ENCODE measurements around the gene SLC20A1.
"Not testable (repeated sequence)": the region's sequence is repeated elsewhere in the genome, so short reads cannot be mapped to it uniquely, and the experiment has no call there.

The SLC20A1 gene

DNA sequence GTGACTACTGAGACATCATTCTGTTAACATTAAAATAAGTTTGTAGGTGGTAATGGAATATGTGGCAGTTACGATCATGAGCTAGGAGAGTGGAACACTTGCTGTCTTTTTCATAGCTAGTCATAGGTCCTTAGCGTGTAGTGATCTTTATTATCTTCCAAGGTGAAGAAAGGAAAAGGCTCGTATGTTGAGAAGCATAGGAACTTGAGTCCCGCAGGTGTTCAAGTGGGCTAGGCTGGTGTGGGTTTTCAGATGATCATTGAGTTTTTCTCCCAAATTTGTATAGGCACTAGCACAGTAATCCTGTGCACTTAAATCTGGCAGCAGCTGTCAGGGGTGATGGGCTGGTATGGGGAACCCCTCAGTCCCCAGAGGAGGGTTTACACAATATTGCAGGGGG, 10.9 kb downstream of the SLC20A1 start:
- Mint-ChIP-seq H3K27me3 (no peaks in the 10 kb centered on the region), H3K36me3 (peaks cover 30% of the 10 kb centered on the region), H3K4me3 (no peak overlapping the region), H3K4me1 (peaks cover 61% of the 10 kb centered on the region), H3K9me3 (no peaks in the 10 kb centered on the region), H3K27ac (no peak overlapping the region)

DNA sequence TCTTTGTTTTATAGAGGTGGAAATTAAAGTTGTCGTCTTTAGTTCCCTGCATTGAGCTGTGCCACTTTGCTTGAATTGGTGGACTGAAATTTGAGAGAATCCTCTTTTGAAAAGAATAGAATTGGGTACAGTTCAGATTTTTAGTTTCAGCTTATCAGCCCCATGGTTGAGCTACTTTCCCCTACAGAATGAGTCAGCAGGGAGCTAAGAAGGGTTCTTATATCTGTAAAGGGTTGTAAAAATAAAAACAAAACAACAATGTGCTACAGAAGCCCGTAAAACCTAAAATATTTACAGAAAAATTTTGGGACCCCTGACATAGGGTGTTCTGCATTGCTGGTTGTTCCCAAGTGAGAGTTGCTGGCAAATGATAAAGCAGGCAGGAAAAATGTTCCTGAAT, 12.6 kb downstream of the SLC20A1 start:
- Mint-ChIP-seq H3K27me3 (no peaks in the 10 kb centered on the region), H3K36me3 (peaks cover 28% of the 10 kb centered on the region), H3K4me1 (peaks cover 55% of the 10 kb centered on the region), H3K27ac (peak overlapping the region; percentile 35), H3K9me3 (no peaks in the 10 kb centered on the region), H3K4me3 (no peak overlapping the region)

DNA sequence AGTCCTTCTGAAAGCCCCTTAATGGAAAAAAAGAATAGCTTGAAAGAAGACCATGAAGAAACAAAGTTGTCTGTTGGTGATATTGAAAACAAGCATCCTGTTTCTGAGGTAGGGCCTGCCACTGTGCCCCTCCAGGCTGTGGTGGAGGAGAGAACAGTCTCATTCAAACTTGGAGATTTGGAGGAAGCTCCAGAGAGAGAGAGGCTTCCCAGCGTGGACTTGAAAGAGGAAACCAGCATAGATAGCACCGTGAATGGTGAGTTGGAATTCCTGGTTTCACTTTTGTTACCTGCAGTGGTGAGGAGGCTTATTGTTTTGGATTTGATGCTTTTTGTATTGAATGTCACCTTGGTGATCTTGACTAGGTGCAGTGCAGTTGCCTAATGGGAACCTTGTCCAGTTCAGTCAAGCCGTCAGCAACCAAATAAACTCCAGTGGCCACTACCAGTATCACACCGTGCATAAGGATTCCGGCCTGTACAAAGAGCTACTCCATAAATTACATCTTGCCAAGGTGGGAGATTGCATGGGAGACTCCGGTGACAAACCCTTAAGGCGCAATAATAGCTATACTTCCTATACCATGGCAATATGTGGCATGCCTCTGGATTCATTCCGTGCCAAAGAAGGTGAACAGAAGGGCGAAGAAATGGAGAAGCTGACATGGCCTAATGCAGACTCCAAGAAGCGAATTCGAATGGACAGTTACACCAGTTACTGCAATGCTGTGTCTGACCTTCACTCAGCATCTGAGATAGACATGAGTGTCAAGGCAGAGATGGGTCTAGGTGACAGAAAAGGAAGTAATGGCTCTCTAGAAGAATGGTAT, 13.3 kb downstream of the SLC20A1 start:
- no peak overlapping the region for H3K27ac Mint-ChIP-seq
- H3K4me1 Mint-ChIP-seq, result peaks cover 55% of the 10 kb centered on the region
- no peaks in the 10 kb centered on the region for H3K27me3 Mint-ChIP-seq
- peaks cover 26% of the 10 kb centered on the region for H3K36me3 Mint-ChIP-seq
- H3K9me3 Mint-ChIP-seq, result no peaks in the 10 kb centered on the region
- H3K4me3 Mint-ChIP-seq, result no peak overlapping the region

DNA sequence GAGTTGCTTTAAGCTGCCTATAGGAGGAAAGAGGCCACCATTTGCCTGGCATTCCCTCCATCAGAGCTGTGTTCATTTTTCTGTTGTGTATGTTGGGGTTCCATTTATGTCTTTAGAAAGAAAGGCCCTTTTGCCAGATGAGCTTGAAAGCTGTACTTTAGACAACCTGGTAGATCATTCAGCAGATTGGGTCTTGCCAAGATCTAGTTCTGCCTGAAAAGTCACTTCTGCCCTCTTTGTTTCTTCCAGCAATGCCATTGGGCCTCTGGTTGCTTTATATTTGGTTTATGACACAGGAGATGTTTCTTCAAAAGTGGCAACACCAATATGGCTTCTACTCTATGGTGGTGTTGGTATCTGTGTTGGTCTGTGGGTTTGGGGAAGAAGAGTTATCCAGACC, 14.4 kb downstream of the SLC20A1 start:
- H3K4me1 Mint-ChIP-seq, result peaks cover 55% of the 10 kb centered on the region
- no peaks in the 10 kb centered on the region for H3K27me3 Mint-ChIP-seq
- peaks cover 28% of the 10 kb centered on the region for H3K36me3 Mint-ChIP-seq
- no peaks in the 10 kb centered on the region for H3K9me3 Mint-ChIP-seq
- no peak overlapping the region for H3K4me3 Mint-ChIP-seq
- peak overlapping the region; percentile 81 for H3K27ac Mint-ChIP-seq

DNA sequence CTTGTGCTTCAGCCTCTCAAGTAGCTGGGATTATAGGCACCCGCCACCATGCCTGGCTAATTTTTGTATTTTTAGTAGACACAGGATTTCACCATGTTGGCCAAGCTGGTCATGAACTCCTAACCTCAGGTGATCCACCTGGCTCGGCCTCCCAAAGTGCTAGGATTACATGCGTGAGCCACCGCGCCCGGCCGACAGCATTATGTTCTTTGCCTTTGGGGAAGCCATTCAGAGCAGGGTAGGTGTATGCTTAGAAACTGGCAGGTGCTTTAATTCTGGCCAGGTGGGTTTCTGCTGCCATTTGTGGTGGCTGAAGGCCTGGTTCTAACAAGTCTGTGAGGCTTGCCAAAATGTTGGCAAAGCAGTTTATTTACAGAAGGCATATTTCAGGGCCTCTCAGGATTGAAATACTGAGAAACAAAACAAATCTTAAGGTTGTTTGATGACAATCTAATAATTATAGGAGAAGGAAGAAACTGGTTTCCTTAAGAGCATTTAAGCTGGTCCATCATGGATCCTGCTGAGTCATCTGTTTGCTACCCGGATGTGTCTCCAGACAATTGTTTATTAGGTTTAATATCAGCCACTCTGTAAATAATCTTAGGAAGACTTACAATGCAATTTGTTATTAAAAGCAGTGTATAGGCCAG, 16.0 kb downstream of the SLC20A1 start:
- peak overlapping the region; percentile 59 for H3K27ac Mint-ChIP-seq
- no peak overlapping the region for H3K4me3 Mint-ChIP-seq
- no peaks in the 10 kb centered on the region for H3K9me3 Mint-ChIP-seq
- H3K27me3 Mint-ChIP-seq, result no peaks in the 10 kb centered on the region
- peaks cover 26% of the 10 kb centered on the region for H3K36me3 Mint-ChIP-seq
- H3K4me1 Mint-ChIP-seq, result peaks cover 51% of the 10 kb centered on the region

DNA sequence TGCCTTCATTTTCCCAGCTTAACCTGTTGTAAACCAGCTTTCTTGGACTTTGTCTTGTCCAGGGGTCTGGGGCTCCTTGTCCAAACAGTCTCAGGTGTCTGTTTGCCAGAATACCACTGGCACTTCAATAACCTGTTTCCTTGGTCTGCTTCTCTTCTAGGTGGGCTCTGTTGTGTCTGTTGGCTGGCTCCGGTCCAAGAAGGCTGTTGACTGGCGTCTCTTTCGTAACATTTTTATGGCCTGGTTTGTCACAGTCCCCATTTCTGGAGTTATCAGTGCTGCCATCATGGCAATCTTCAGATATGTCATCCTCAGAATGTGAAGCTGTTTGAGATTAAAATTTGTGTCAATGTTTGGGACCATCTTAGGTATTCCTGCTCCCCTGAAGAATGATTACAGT, 17.0 kb downstream of the SLC20A1 start:
- Mint-ChIP-seq H3K4me1 (peaks cover 42% of the 10 kb centered on the region), H3K27me3 (no peaks in the 10 kb centered on the region), H3K4me3 (no peak overlapping the region), H3K27ac (peak overlapping the region; percentile 8), H3K9me3 (no peaks in the 10 kb centered on the region), H3K36me3 (peaks cover 23% of the 10 kb centered on the region)

DNA sequence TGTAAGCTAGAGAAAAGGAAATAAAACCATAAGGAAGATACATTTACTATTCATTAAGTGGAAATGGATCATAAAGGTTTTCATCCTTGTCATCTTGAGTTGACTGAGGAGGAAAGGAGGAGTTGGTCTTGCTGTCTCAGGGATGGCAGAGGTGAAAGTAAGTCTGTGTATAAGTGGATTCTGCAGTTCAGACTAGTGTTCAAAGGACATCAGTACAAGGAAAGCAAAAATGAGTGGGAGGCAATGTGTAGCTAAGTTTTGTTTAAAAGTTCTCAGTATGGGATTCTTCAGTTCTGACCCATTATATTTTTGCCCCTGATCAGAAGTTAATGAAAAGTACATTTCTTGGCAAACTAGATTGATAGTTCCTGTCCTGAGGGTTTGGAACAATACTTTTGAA, 18.9 kb downstream of the SLC20A1 start:
- Mint-ChIP-seq H3K4me1 (peaks cover 22% of the 10 kb centered on the region), H3K27ac (peak overlapping the region; percentile 53), H3K36me3 (peaks cover 21% of the 10 kb centered on the region), H3K9me3 (no peaks in the 10 kb centered on the region), H3K4me3 (no peak overlapping the region), H3K27me3 (no peaks in the 10 kb centered on the region)

DNA sequence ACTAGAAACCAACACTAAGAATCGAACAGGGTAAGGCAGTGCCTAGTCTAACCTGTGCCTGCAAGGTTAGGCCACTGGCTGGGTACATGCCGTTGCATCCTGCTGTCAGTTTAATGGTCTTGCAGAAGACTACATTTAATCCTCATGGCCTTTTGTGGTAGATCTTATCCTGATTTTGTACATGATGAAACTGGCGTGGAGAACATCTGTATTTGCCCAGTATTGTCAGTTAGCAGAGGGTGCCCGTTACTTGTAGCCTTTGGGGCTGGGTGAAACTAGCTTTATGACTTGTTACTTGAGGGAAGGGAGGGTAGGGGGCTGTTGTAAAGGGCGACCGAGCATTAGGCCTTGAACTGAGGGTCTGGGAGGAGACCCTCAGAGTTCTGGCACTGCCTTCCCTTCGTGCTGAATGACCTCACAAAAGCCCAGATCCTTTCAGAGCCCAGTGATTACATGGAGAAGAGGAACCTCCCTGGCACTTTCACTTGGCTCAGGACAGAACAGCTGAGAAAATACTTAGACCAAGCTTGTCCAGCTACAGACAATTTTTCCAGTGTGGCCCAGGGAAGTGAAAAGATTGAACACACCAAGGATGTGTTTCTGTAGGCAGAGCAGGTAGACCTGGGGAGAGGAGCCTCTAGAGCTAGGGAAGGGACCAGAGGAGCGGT, 19.5 kb downstream of the SLC20A1 start:
- H3K36me3 Mint-ChIP-seq, result peaks cover 15% of the 10 kb centered on the region
- no peaks in the 10 kb centered on the region for H3K9me3 Mint-ChIP-seq
- H3K27ac Mint-ChIP-seq, result peak overlapping the region; percentile 53
- H3K4me3 Mint-ChIP-seq, result no peak overlapping the region
- peaks cover 16% of the 10 kb centered on the region for H3K4me1 Mint-ChIP-seq
- H3K27me3 Mint-ChIP-seq, result no peaks in the 10 kb centered on the region

DNA sequence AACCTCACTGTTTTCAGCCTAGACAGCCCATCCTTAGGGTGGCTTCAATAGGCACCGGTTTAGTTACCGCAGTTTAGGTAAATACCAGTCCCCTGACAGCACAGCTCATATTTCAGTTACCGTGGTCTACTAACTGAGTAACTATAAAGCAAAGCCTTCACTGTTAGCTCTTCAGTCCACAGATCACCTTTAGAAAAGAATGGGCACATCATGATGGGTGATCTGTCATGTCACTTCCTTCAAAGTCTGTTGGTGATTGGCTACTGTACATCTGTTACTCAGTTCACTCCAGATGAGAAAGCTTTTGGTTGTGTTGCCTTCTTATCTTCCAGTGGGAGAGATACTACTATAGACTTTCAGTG, 21.0 kb downstream of the SLC20A1 start:
- no peak overlapping the region for H3K27ac Mint-ChIP-seq
- H3K4me3 Mint-ChIP-seq, result no peak overlapping the region
- no peaks in the 10 kb centered on the region for H3K27me3 Mint-ChIP-seq
- H3K4me1 Mint-ChIP-seq, result peaks cover 6% of the 10 kb centered on the region
- peaks cover 10% of the 10 kb centered on the region for H3K36me3 Mint-ChIP-seq
- no peaks in the 10 kb centered on the region for H3K9me3 Mint-ChIP-seq

DNA sequence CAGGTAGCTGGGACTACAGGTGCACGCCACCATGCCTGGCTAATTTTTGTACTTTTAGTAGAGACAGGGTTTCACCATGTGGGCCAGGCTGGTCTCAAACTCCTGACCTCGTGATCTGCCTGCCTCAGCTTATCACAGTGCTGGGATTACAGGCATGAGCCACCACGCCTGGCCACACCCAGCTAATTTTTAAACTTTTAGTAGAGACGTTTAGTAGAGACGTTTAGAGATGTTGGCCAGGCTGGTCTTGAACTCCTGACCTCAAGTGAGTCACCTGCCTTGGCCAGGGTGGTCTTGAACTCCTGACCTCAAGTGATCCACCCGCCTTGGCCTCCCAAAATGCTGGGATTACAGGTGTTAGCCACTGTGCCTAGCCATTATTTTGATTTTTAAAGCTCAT, 21.8 kb downstream of the SLC20A1 start:
- H3K9me3 Mint-ChIP-seq, H3K27me3 Mint-ChIP-seq, H3K27ac Mint-ChIP-seq, H3K4me3 Mint-ChIP-seq, H3K4me1 Mint-ChIP-seq: not testable (repeated sequence)
- peaks cover 10% of the 10 kb centered on the region for H3K36me3 Mint-ChIP-seq

DNA sequence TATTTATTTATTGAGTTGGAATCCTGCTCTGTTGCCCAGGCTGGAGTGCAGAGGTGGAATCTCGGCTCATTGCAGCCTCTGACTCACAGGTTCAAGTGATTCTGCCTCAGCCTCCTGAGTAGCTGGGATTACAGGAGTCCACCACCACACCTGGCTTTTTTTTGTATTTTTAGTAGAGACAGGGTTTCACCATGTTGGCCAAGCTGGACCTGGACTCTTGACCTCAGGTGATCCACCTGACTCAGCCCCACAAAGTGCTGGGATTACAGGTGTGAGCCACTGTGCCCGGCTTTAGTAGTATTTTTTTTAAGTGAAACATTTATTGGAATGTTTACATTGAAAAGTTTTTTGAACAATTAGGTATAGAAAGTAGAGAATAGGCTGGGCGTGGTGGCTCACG, 23.9 kb downstream of the SLC20A1 start:
- Mint-ChIP-seq H3K4me3 (no peak overlapping the region), H3K27me3 (peaks cover under 1% of the 10 kb centered on the region), H3K4me1 (no peaks in the 10 kb centered on the region), H3K36me3 (peaks cover 4% of the 10 kb centered on the region), H3K9me3 (no peaks in the 10 kb centered on the region), H3K27ac (no peak overlapping the region)

DNA sequence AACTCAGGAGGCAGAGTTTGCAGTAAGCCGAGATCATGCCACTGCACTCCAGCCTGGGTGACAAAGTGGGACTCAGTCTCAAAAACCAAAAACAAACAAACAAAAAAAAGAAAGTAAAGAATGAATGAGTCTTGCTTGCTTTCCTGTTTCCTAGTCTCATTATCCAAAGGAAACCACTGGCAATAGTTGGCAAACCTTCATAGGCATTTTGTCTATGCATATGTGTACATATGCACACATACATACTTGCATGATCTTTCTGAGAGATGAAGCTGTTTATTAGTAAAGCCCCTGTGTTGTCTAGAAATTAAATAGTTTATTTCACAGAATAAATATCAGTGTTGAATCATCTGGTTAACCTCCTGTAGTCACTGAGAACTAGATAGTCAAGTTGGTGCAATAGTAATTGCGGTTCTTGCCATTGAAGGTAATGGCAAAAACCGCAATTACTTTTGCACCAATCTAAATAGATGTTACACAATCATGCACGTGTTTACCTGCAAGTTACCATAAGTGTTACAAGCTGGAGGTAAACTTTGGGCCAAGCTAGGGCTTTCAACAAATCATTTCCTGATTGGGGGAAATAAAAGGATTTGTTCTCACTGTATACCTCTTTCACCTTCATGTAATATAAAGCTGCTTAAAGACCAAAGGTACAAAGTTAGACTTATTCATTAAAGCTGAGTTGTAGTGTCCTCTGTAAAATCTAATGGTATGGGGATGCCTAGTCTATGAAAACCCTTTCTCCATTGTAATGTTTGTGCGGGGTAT, 24.7 kb downstream of the SLC20A1 start:
- no peak overlapping the region for H3K27ac Mint-ChIP-seq
- H3K36me3 Mint-ChIP-seq, result peaks cover 2% of the 10 kb centered on the region
- H3K27me3 Mint-ChIP-seq, result peaks cover 2% of the 10 kb centered on the region
- no peaks in the 10 kb centered on the region for H3K4me1 Mint-ChIP-seq
- no peaks in the 10 kb centered on the region for H3K9me3 Mint-ChIP-seq
- no peak overlapping the region for H3K4me3 Mint-ChIP-seq

DNA sequence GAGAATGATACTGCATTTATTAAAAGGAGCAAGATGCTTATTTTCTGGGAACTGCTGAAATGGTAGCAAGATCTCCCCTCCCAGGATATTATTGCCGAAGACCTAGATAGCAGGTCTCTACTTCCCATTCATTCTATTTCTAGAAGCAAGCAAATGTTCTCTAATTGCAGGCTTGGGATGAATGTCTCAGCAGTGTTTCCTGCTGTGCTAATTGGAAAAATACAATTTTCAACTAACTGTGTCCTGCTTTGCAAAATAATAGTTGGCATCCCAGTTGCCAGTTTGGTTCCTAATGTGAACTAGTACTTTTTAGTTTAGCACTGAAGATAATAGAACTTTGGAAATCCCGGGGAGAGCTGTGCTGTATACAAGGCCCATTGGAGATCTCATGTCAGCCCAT, 26.1 kb downstream of the SLC20A1 start:
- Mint-ChIP-seq H3K27ac (no peak overlapping the region), H3K4me3 (no peak overlapping the region), H3K27me3 (peaks cover 2% of the 10 kb centered on the region), H3K36me3 (peaks cover 2% of the 10 kb centered on the region), H3K9me3 (no peaks in the 10 kb centered on the region), H3K4me1 (no peaks in the 10 kb centered on the region)

DNA sequence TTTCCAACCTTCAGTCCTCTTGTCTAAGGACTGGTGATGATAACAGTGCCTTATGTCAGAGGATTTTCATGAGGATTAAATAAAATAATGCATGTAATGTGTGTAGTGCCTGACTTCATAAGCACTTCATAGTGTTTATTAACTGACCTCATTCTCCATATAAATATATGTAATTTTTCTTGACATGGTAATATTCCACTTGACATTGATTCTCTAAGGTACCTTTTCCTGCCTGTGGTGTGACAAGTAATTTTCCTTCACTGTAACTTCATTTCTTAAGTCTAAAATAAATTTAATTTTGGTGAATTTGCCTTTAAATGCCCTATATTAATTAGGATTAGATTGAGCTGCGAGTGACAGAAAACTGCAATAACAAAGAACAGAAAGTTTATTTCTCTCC, 27.3 kb downstream of the SLC20A1 start:
- no peak overlapping the region for H3K27ac Mint-ChIP-seq
- H3K9me3 Mint-ChIP-seq, result no peaks in the 10 kb centered on the region
- H3K27me3 Mint-ChIP-seq, result peaks cover 2% of the 10 kb centered on the region
- peaks cover 2% of the 10 kb centered on the region for H3K36me3 Mint-ChIP-seq
- H3K4me3 Mint-ChIP-seq, result no peak overlapping the region
- H3K4me1 Mint-ChIP-seq, result no peaks in the 10 kb centered on the region

DNA sequence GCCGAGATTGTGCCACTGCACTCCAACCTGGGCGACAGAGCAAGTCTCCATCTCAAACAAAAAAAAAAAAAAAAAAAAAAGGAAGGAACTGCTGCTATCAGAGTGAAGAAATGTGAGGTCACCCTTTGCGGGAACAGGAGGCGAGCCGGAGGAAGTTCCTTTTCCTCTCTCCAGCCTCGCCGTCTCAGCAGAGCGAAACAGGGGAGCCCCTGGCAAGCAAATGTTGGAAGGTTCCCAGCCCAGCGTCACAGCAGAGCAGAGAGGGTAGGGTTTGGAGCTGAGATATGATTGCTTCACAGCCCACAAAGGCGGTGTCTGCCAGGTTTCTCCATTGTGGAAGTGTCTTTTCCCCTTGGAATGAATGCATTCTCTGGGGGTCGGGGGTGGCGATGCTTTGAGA, 28.5 kb downstream of the SLC20A1 start:
- peaks cover 2% of the 10 kb centered on the region for H3K27me3 Mint-ChIP-seq
- H3K36me3 Mint-ChIP-seq, result peaks cover 2% of the 10 kb centered on the region
- H3K27ac Mint-ChIP-seq, result no peak overlapping the region
- H3K4me3 Mint-ChIP-seq, result no peak overlapping the region
- H3K9me3 Mint-ChIP-seq, result no peaks in the 10 kb centered on the region
- no peaks in the 10 kb centered on the region for H3K4me1 Mint-ChIP-seq
